Upper lobe of right lung (tissue), 1 donor: Measurements from ENCODE around the gene COIL. TPM values are rescaled to one million over a fixed set of nuclear protein-coding genes. Genes with fewer than 3 reads are reported as not detected.

Experiments
- ATAC-seq: fragments of 200-7000 bp; cut with Tn5 transposase; one replicate; pipeline ENCODE4 v1.9.1; 2020; ENCODE audit warnings: mild to moderate bottlenecking, moderate library complexity
- DNase-seq: peaks from one replicate; pipeline ENCODE4 v3.0.0-alpha.2; 2020
- H3K27ac ChIP-seq: fragments of 200-600 bp; one replicate; pipeline ENCODE4 v1.8.0; 2022
- H3K27me3 ChIP-seq: fragments of 200-600 bp; one replicate; pipeline ENCODE4 v1.8.0; 2022; ENCODE audit warnings: mild to moderate bottlenecking
- H3K36me3 ChIP-seq: fragments of 200-600 bp; one replicate; pipeline ENCODE4 v1.8.0; 2022
- H3K4me1 ChIP-seq: fragments of 200-600 bp; one replicate; pipeline ENCODE4 v1.8.0; 2022
- H3K4me3 ChIP-seq: fragments of 200-600 bp; one replicate; pipeline ENCODE4 v1.8.0; 2022; ENCODE audit warnings: mild to moderate bottlenecking
- H3K9me3 ChIP-seq: fragments of 200-600 bp; one replicate; pipeline ENCODE4 v1.8.0; 2022
- intact Hi-C: fragments of 100-400 bp; cut with DNase I; formaldehyde crosslinking; loops from one replicate; pipeline ENCODE4 v1.11.0; 2022
- total RNA-seq: library from RNA; stranded (reverse); fragmentation: NEBNext Ultra II Directional; extraction: Animal tissue kit (Norgen Biotek cat#: 25700); gene quantifications from one replicate; pipeline ENCODE4 v1.2.1, GENCODE V29; 2021
- TF ChIP-seq, protein P1 (sequence below): fragments of 200-600 bp; IDR thresholded peaks from one replicate; pipeline ENCODE4 v1.8.0; 2022; ENCODE audit warnings: antibody characterized with exemption
- donor health status: DM: no; HTN: yes; CAD: no; lungs with severe emphysema.

Gene COIL
- total RNA-seq, 1 donor from 2014 or later: 13.3 TPM

DNA sequence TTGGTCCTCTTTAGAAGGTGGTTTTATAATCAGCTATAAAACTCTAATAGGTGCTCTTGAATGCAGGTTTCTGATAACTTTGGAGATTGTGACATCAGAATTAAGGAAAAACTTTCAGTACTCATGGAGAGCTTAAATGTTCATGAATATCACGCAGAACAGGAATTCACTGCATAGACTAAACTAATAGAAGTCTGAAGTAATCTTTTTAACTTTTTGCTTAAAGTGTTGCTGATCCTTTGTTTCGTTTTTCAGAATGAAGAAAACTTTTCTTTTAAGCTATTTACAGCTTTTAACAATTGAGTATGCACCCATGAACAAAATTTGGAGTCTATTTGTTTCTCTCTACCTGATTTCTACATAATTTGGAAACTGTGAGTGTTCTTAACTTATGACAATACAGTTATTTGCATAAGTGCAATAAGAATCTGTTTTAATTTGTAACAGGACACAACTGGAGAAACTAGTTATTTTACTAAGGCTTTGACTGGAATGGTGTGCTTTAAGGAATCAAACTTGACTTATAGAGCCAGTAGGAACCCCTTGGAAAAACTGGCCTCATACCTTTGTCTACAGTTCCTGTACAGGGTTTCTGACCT, 30.0 kb downstream of the COIL start:
- Histone ChIP-seq H3K4me3 (no peak overlapping the region), H3K9me3 (peaks cover 14% of the 10 kb centered on the region), H3K4me1 (no peaks in the 10 kb centered on the region), H3K36me3 (peaks cover 19% of the 10 kb centered on the region), H3K27ac (no peak overlapping the region), H3K27me3 (no peaks in the 10 kb centered on the region)
- TF ChIP-seq, protein P1, sequence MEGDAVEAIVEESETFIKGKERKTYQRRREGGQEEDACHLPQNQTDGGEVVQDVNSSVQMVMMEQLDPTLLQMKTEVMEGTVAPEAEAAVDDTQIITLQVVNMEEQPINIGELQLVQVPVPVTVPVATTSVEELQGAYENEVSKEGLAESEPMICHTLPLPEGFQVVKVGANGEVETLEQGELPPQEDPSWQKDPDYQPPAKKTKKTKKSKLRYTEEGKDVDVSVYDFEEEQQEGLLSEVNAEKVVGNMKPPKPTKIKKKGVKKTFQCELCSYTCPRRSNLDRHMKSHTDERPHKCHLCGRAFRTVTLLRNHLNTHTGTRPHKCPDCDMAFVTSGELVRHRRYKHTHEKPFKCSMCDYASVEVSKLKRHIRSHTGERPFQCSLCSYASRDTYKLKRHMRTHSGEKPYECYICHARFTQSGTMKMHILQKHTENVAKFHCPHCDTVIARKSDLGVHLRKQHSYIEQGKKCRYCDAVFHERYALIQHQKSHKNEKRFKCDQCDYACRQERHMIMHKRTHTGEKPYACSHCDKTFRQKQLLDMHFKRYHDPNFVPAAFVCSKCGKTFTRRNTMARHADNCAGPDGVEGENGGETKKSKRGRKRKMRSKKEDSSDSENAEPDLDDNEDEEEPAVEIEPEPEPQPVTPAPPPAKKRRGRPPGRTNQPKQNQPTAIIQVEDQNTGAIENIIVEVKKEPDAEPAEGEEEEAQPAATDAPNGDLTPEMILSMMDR: no peak
- DNase-seq (no peak), ATAC-seq (no peak)
- intact Hi-C loops: no loop called here

GRCh38 chr17:56929362-56929969, 31.4 kb downstream of the COIL start:
- H3K4me3 ChIP-seq: no peak overlapping the region
- H3K4me1 ChIP-seq: no peaks in the 10 kb centered on the region
- H3K27ac ChIP-seq: no peak overlapping the region
- peaks cover 7% of the 10 kb centered on the region for H3K36me3 ChIP-seq
- no peaks in the 10 kb centered on the region for H3K27me3 ChIP-seq
- TF ChIP-seq, protein P1: no peak
- DNase-seq: no peak
- peaks cover 14% of the 10 kb centered on the region for H3K9me3 ChIP-seq
- ATAC-seq: no peak
- intact Hi-C loops: no loop called here

GRCh38 chr17:56928586-56928985, 32.3 kb downstream of the COIL start:
- Histone ChIP-seq H3K9me3 (peaks cover 14% of the 10 kb centered on the region), H3K4me3 (no peak overlapping the region), H3K27ac (no peak overlapping the region), H3K27me3 (no peaks in the 10 kb centered on the region), H3K4me1 (no peaks in the 10 kb centered on the region), H3K36me3 (no peaks in the 10 kb centered on the region)
- DNase-seq: no peak
- intact Hi-C loops: no loop called here
- no peak for ATAC-seq
- TF ChIP-seq, protein P1: no peak

- peaks cover 14% of the 10 kb centered on the region for H3K9me3 ChIP-seq
- H3K36me3 ChIP-seq: no peaks in the 10 kb centered on the region
- H3K27ac ChIP-seq: no peak overlapping the region
- intact Hi-C loops: no loop called here
- ATAC-seq (peak; percentile 29), DNase-seq (no peak)
- TF ChIP-seq, protein P1: no peak
- no peaks in the 10 kb centered on the region for H3K4me1 ChIP-seq
- no peak overlapping the region for H3K4me3 ChIP-seq
- H3K27me3 ChIP-seq: no peaks in the 10 kb centered on the region
Measured at GRCh38 chr17:56926704-56927103, 34.1 kb downstream of the COIL start.

- no peak overlapping the region for H3K4me3 ChIP-seq
- TF ChIP-seq, protein P1: no peak
- intact Hi-C loops: no loop called here
- H3K4me1 ChIP-seq: no peaks in the 10 kb centered on the region
- no peaks in the 10 kb centered on the region for H3K27me3 ChIP-seq
- DNase-seq: no peak
- H3K36me3 ChIP-seq: no peaks in the 10 kb centered on the region
- ATAC-seq: no peak
- peaks cover 14% of the 10 kb centered on the region for H3K9me3 ChIP-seq
- no peak overlapping the region for H3K27ac ChIP-seq
Measured at GRCh38 chr17:56926270-56926669, 34.6 kb downstream of the COIL start.
